Cardiac fibroblast (primary cell): ENCODE measurements around the gene RTN4.

Source experiments
- DNase-seq, 2 donors: peaks; one replicate each; pipeline versions ENCODE4 v3.0.0 to v3.0.0-alpha.2; 2010; ENCODE audit warnings: low read depth in 2 of 2
- H3K4me3 ChIP-seq, 2 donors: replicated peaks in 1 of 2; 1 replicate in 1 of 2; 2 replicates in 1 of 2; pipeline ENCODE4 v1.5.1; 2011; ENCODE audit warnings: low read depth in 2 of 2, low read length in 2 of 2, mild to moderate bottlenecking in 2 of 2, moderate library complexity in 1 of 2
- CTCF ChIP-seq: IDR thresholded peaks from one replicate; pipeline ENCODE4 v1.5.1; 2011; ENCODE audit warnings: low read depth, mild to moderate bottlenecking, low read length, inconsistent platforms

RTN4 gene

GRCh38 chr2:55063713-55064323 lies 13.6 kb upstream of the RTN4 start:
- DNase-seq: no peak
- TF ChIP-seq CTCF: peak; percentile 14
- H3K4me3 ChIP-seq: no peak overlapping the region

- H3K4me3 ChIP-seq: no peak overlapping the region
- no peak for DNase-seq
- TF ChIP-seq CTCF: no peak
These were observed 13.0 kb upstream of the RTN4 start for GRCh38 chr2:55063226-55063625.

- H3K4me3 ChIP-seq: no peak overlapping the region
- no peak for TF ChIP-seq CTCF
- no peak for DNase-seq
These were observed 12.5 kb upstream of the RTN4 start for GRCh38 chr2:55062754-55063153.

GRCh38 chr2:55061523-55062344 lies 11.5 kb upstream of the RTN4 start:
- DNase-seq: no peak
- no peak overlapping the region for H3K4me3 ChIP-seq
- no peak for TF ChIP-seq CTCF

- no peak for TF ChIP-seq CTCF
- no peak for DNase-seq
- no peak overlapping the region for H3K4me3 ChIP-seq
These were observed 9.5 kb upstream of the RTN4 start for GRCh38 chr2:55059793-55060192.

GRCh38 chr2:55057474-55057873 lies 7.2 kb upstream of the RTN4 start:
- H3K4me3 ChIP-seq: no peak overlapping the region
- DNase-seq: no peak
- TF ChIP-seq CTCF: no peak
